ENCODE data around the gene SETD1B.

- TF ChIP-seq POLR2A (IDR thresholded peaks at IDR 0.05; ENCODE audit: low read depth, low read length) (no peak), TAF1 (IDR thresholded peaks at IDR 0.05; ENCODE audit: borderline replicate concordance, low read depth, low read length) (no peak)
These were observed 33.4 kb upstream of the SETD1B start for GRCh38 chr12:121770388-121770787.

All from GM12892 (cell line).